Testis (tissue), 3 donors: ENCODE measurements around the gene FBLN2. TPM values are rescaled to one million over a fixed set of nuclear protein-coding genes. Genes with fewer than 3 reads are reported as not detected.

Experiments used
- DNase-seq: peaks from one replicate; pipeline ENCODE4 v3.0.0-alpha.2; 2019
- H3K27ac ChIP-seq, 2 donors: fragments of 200-600 bp; sonication (generic); one replicate each; pipeline ENCODE4 v1.5.1; 2019
- H3K27me3 ChIP-seq: fragments of 200-600 bp; sonication (generic); one replicate; pipeline ENCODE4 v1.5.1; 2019
- H3K36me3 ChIP-seq: fragments of 200-600 bp; sonication (generic); one replicate; pipeline ENCODE4 v1.5.1; 2017; ENCODE audit warnings: low read depth; ENCODE audit errors: missing control alignments
- H3K4me1 ChIP-seq: fragments of 200-600 bp; sonication (generic); one replicate; pipeline ENCODE4 v1.5.1; 2019
- H3K4me3 ChIP-seq, 2 donors: fragments of 200-600 bp; sonication (generic); one replicate each; pipeline ENCODE4 v1.5.1; 2017 to 2019
- H3K9me3 ChIP-seq: fragments of 200-600 bp; sonication (generic); one replicate; pipeline ENCODE4 v1.5.1; 2017
- CTCF ChIP-seq, 3 experiments: fragments of 450-650 bp in 2 of 3; fragments of 200-600 bp in 1 of 3; sonication (generic) in 1 of 3; IDR thresholded peaks; one replicate each; pipeline ENCODE4 v1.5.1; 2016 to 2019; ENCODE audit warnings: antibody characterized with exemption in 3 of 3, mild to moderate bottlenecking in 2 of 3, moderate library complexity in 1 of 3
- POLR2A ChIP-seq: fragments of 450-650 bp; IDR thresholded peaks from one replicate; pipeline ENCODE4 v1.6.1; 2017; ENCODE audit warnings: antibody characterized with exemption, mild to moderate bottlenecking, moderate library complexity
- WGBS, 2 donors: methylation state at CpG; one replicate each; pipeline ENCODE4 v1.1.5; 2018; 5-methylcytosine and 5-hydroxymethylcytosine counted together
- intact Hi-C: fragments of 100-400 bp; cut with DNase I; formaldehyde crosslinking; loops from one replicate; pipeline ENCODE4 v1.15.1; 2023; ENCODE audit warnings: low total_unique reads
- polyA plus RNA-seq: library from polyadenylated mRNA; stranded (reverse); fragments of 350-450 nt; fragmentation: Illumina TruSeq; extraction: RNeasy Lipid Tissue Mini Kit (QIAGEN cat#74804); gene quantifications from one replicate; pipeline ENCODE4 v1.2.3, GENCODE V29; 2014; ENCODE audit warnings: low read depth, low replicate concordance; ENCODE audit not compliant: insufficient read depth
- total RNA-seq, 2 donors: library from RNA; depleted of rRNA; stranded (reverse); fragments of >200 nt; gene quantifications; one replicate each; pipeline ENCODE4 v1.2.3, GENCODE V29; 2016

FBLN2 gene
- total and polyA plus RNA-seq, 3 donors from 2014 or later: 172 to 334 (median 248) TPM

GRCh38 chr3:13501521-13501920 is 47.4 kb upstream of the FBLN2 start:
- Histone ChIP-seq H3K27me3 (no peaks in the 10 kb centered on the region), H3K36me3 (no peaks in the 10 kb centered on the region), H3K4me3 (no peak overlapping the region), H3K27ac (no peak overlapping the region), H3K4me1 (peaks cover 3% of the 10 kb centered on the region), H3K9me3 (no peaks in the 10 kb centered on the region)
- TF ChIP-seq CTCF (IDR thresholded peaks at IDR 0.05) (no peak), POLR2A (no peak)
- intact Hi-C loops: no loop called here
- DNase-seq: no peak
- 95 to 98% methylated on average over 4 of the region's 4 CpGs for WGBS, 2 donors

- H3K9me3 ChIP-seq: no peaks in the 10 kb centered on the region
- TF ChIP-seq POLR2A (no peak), CTCF (IDR thresholded peaks at IDR 0.05) (no peak)
- no peaks in the 10 kb centered on the region for H3K36me3 ChIP-seq
- WGBS, 2 donors: 93 to 95% methylated on average over 12 to 18 of the region's 18 CpGs
- H3K27ac ChIP-seq: no peak overlapping the region
- DNase-seq: no peak
- H3K27me3 ChIP-seq: no peaks in the 10 kb centered on the region
- intact Hi-C loops: no loop called here
- H3K4me3 ChIP-seq: no peak overlapping the region
- no peaks in the 10 kb centered on the region for H3K4me1 ChIP-seq
Observed at GRCh38 chr3:13501958-13502790, 46.8 kb upstream of the FBLN2 start.

- Histone ChIP-seq H3K4me3 (no peak overlapping the region), H3K27ac (no peak overlapping the region), H3K36me3 (no peaks in the 10 kb centered on the region), H3K9me3 (no peaks in the 10 kb centered on the region), H3K4me1 (peaks cover 4% of the 10 kb centered on the region), H3K27me3 (no peaks in the 10 kb centered on the region)
- intact Hi-C loops: no loop called here
- no peak for TF ChIP-seq CTCF (IDR thresholded peaks at IDR 0.05)
- TF ChIP-seq POLR2A: no peak
- 93 to 95% methylated on average over 6 to 8 of the region's 8 CpGs for WGBS, 2 donors
- no peak for DNase-seq
Observed at GRCh38 chr3:13502791-13503060, 46.2 kb upstream of the FBLN2 start.

- intact Hi-C loops: no loop called here
- TF ChIP-seq POLR2A (no peak), CTCF (IDR thresholded peaks at IDR 0.05) (no peak)
- no peak for DNase-seq
- no peak overlapping the region for H3K27ac ChIP-seq
- no peaks in the 10 kb centered on the region for H3K36me3 ChIP-seq
- 91 to 95% methylated on average over 18 to 23 of the region's 23 CpGs for WGBS, 2 donors
- H3K9me3 ChIP-seq: no peaks in the 10 kb centered on the region
- H3K4me1 ChIP-seq: peaks cover 8% of the 10 kb centered on the region
- no peaks in the 10 kb centered on the region for H3K27me3 ChIP-seq
- no peak overlapping the region for H3K4me3 ChIP-seq
Observed at GRCh38 chr3:13504161-13504831, 44.6 kb upstream of the FBLN2 start.
